Stimulated activated CD4-positive, alpha-beta T cell treated with anti-CD3 and anti-CD28 coated beads, Interleukin-4, amount 100 ng/mL, for 24 hours (primary cell): ENCODE data around the gene APC2.
"Not testable (repeated sequence)": the region's sequence is repeated elsewhere in the genome, so short reads cannot be mapped to it uniquely, and the experiment has no call there.

ENCODE experiments used
- DNase-seq: peaks from one replicate; pipeline ENCODE4 v3.0.0-alpha.2; 2020

APC2 gene

DNA sequence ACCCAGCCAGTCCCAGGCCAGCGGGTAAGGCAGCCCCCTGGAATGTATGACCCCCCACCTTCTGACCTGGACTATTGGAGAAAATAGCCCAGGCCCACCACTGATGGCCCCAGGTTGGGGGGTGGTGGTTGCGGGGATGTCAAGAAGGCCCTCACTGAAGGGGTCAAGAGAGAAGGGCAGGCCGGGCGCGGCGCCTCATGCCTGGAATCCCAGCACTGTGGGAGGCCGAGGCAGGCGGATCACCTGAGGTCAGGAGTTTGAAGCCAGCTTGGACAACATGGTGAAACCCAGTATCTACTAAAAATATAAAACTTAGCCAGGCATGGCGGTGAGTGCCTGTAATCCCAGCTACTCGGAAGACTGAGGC lies 64.4 kb downstream of the APC2 start:
- DNase-seq = no peak

DNA sequence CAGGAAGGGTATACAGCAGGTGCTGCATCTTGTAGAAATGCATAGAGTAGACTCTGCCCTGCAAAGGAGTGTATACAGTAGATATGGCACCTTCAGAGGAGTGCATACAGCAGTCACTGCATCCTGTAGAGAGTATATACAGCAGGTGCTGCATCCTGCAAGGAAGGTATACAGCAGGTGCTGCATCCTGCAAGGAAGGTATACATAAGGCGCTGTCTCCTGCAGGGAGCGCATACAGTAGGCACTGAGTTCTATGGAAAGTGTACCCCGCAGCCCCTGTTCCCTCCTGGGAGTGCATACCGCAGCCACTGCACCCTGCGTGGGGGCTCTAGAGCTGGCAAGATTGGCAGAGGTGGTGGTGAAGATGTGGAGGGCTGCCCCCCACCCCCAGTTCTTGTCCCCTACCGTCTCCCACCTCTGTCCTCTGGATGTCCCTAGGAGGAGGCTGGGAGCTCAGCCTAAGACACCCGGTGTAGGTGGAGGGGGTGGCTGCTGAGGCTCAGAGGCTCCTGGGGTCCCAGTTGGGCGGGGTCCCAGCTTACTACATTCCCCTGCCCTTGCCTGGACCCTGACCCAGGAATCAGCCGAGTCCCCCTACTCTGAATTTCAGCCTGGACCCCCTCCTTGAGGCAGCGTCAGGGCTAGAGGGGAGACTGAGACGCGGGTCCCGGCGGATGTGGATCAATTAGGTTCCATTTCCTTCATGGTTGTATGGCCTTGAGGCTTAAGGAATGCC lies 65.2 kb downstream of the APC2 start:
- no peak for DNase-seq

DNA sequence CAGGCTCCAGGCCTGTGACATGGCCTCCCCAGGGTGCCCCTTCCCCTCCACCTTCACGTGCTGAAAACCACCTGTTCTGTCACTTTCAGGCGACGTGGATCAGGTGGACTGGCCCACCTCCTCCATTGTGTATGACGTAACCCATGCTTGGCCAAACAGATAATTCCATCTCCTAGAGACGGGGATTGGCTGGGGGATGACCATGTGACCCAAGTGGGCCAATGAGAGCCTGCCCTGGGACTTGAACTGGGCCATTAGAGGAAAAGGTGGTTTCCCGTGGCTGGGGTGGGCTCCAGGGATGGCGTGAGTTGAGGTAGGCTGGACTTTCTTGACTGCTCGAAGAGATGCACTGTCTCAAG lies 66.5 kb downstream of the APC2 start:
- no peak for DNase-seq

DNA sequence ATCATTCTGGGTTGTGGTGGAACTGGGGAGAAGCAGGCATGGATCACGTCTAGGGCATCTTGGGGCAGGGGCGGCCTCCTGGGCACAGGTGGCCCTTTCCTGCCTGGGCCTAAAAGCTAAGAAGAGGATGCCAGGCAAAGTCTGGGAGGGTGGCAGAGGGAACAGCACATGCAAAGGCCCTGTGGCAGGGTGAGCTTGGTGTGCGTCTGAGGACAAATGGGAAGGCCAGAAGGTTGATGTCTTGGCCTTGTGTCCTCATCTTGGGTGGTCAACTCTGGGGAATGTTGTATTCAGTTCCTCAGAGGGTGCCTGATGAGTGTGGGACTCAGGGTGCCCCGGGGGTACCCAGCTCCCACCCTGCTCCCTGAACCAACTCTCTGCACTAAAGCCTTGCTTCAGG lies 68.5 kb downstream of the APC2 start:
- DNase-seq = no peak

DNA sequence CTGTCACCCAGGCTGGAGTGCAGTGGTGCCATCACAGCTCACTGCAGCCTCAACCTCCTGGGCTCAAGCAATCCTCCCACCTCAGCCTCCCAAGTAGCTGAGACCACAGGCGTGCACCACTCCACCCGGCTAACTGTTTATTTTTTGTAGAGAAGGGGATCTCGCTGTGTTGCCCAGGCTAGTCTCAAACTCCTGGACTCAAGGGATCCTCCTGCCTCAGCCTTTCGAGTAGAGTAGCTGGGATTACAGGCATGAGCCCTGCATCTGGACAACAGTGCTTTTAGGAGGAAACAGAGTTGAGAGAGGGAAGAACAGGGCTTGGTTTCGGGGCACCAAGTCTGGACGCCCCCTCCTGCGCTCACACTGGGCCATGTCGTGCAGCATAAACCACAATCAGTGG lies 69.9 kb downstream of the APC2 start:
- not testable (repeated sequence) for DNase-seq

DNA sequence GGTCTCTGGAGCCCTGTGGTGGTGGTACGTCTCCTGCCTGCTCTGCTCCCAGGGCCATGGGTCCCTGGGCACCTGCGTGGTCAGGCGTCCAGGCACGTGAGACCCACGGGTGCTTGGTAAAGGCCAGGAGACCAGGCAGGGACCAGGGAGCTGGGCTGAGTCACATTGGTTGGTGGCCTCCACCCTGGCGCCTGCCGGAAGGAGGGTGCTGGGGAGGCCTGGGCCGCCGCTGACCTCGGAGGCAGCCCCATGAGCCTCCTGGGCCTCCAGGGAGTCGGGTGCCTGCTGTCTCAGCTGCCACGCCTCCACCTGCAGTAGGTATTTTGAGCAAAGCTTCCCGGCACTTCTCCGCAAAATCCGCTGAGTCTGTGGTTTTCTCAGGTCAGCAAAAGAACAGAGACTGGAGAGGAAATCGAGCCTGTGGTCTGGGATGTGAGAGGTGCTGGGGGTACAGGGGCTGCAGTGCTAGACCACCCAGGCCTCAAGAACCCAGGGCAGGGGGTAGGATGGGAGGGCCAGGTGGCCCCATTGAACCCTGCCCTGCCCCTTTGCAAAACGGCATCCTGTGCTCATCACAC lies 70.4 kb downstream of the APC2 start:
- no peak for DNase-seq

DNA sequence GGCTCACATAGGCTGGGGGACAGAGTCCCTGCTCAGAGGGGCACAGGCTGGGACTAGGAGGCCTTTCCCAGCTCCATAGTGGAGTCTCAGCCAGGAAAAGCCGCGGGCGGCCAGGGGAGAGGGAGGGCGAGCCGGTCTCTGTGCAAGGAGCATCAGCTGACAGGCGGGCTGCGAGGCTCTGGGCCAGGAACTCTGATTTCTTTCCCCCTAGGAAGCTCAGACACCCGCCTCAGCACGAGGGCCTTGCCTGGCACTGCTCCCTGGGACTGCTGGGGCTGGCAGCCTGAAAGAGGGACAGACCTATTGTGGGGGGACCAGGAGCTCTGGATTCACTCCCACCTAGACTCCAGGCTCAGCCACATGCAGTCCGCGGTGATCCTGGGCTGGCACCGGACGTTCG lies 71.7 kb downstream of the APC2 start:
- DNase-seq = no peak

DNA sequence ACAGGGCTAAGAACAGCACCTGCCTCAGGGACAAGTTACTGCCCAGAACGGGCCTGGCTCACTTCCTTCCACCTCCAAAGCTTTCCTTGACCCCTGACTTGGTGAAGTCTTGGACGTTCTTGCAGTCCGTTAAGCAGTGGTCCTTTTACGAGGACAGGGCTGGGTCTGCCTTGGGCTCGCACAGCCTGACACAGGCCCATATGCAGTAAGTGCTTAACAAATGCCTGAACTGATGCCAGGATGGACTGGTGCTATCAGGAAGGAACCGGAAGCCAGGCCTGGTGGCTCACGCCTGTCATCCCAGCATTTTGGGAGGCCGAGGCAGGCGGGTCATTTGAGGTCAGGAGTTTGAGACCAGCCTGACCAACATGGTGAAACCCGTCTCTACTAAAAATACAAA lies 72.1 kb downstream of the APC2 start:
- DNase-seq = no peak

DNA sequence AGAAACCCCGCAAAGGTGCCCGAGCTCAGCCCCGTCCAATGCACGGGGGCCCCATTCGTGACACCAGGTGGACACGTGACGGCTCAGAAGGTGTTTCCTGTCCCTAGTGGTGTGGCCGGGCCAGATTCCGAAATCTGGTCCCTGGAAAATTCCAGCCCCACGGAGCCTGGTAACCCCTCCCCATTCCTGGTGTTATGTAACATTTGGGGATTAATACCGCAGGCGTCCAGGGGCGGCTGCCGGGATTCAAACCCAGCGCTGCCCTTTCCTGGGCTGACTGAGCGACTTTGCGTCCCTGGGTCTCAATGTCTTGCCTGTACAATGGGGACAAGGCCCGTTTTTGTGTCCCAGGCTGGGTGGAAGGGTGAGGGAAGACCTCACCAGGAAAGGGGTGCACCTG lies 72.9 kb downstream of the APC2 start:
- no peak for DNase-seq
